HepG2 (cell line): ENCODE data around the gene GNB1. TPM values are rescaled to one million over a fixed set of nuclear protein-coding genes. Genes with fewer than 3 reads are reported as not detected.

ENCODE experiments used
- CTCF ChIP-seq: sonication (generic); formaldehyde crosslinking; IDR thresholded peaks from 2 replicates; pipeline ENCODE4 v1.5.0; 2020; ENCODE audit warnings: mild to moderate bottlenecking, missing genetic modification reagents, moderate library complexity
- E2F2 ChIP-seq: sonication (generic); formaldehyde crosslinking; IDR thresholded peaks from 2 replicates; pipeline ENCODE4 v1.4.0; 2020; ENCODE audit warnings: missing genetic modification reagents, borderline replicate concordance
- GATAD1 ChIP-seq: IDR thresholded peaks from 2 replicates; pipeline ENCODE4 v1.6.1; 2016; ENCODE audit warnings: missing genetic modification reagents, missing compliant biosample characterization
- JUN ChIP-seq: sonication (generic); formaldehyde crosslinking; IDR thresholded peaks from 2 replicates; pipeline ENCODE4 v1.4.0; 2020; ENCODE audit warnings: mild to moderate bottlenecking, missing genetic modification reagents
- NFATC3 ChIP-seq: sonication (generic); formaldehyde crosslinking; IDR thresholded peaks from 2 replicates; pipeline ENCODE4 v1.5.1; 2020; ENCODE audit warnings: mild to moderate bottlenecking, missing genetic modification reagents
- NFE2 ChIP-seq: sonication (generic); formaldehyde crosslinking; IDR thresholded peaks from 2 replicates; pipeline ENCODE4 v1.4.0; 2020; ENCODE audit warnings: missing genetic modification reagents
- NFRKB ChIP-seq: fragments of 450-650 bp; IDR thresholded peaks from 2 replicates; pipeline ENCODE4 v1.6.1; 2017
- NR2F2 ChIP-seq: IDR thresholded peaks from 2 replicates; pipeline ENCODE4 v1.6.1; 2012; ENCODE audit warnings: low read depth, inconsistent platforms, borderline replicate concordance
- PLRG1 ChIP-seq: fragments of 450-650 bp; conservative IDR thresholded peaks from 2 replicates; pipeline ENCODE4 v1.6.1; 2016
- RBAK ChIP-seq: sonication (generic); formaldehyde crosslinking; IDR thresholded peaks from 2 replicates; pipeline ENCODE4 v1.5.1; 2020; ENCODE audit warnings: mild to moderate bottlenecking, missing genetic modification reagents
- SRY ChIP-seq: sonication (generic); formaldehyde crosslinking; IDR thresholded peaks from 2 replicates; pipeline ENCODE4 v1.8.0; 2022; ENCODE audit warnings: mild to moderate bottlenecking, missing genetic modification reagents
- THYN1 ChIP-seq: sonication (generic); formaldehyde crosslinking; IDR thresholded peaks from 2 replicates; pipeline ENCODE4 v1.8.1; 2023; ENCODE audit warnings: low read depth, mild to moderate bottlenecking, moderate library complexity, missing genetic modification reagents, borderline replicate concordance
- ZFP62 ChIP-seq: sonication (generic); formaldehyde crosslinking; IDR thresholded peaks from 2 replicates; pipeline ENCODE4 v1.4.0; 2020; ENCODE audit warnings: missing genetic modification reagents
- ZNF224 ChIP-seq: sonication (generic); formaldehyde crosslinking; IDR thresholded peaks from 2 replicates; pipeline ENCODE4 v1.5.0; 2020; ENCODE audit warnings: mild to moderate bottlenecking, missing genetic modification reagents
- ZNF225 ChIP-seq: sonication (generic); formaldehyde crosslinking; IDR thresholded peaks from 2 replicates; pipeline ENCODE4 v1.4.0; 2020; ENCODE audit warnings: mild to moderate bottlenecking, missing genetic modification reagents
- polyA plus RNA-seq, 8 experiments: library from polyadenylated mRNA; depleted of rRNA in 3 of 8; stranded (reverse) in 7 of 8; unstranded in 1 of 8; fragments of >200 nt; fragmentation: Illumina TruSeq in 4 of 8; extraction: Trizol in 4 of 8; gene quantifications; 2 replicates each; pipeline versions ENCODE4 v1.2.1 to v1.2.3, GENCODE V29; 2011 to 2016; ENCODE audit warnings: low read depth in 4 of 8, missing spikeins in 1 of 8, mixed read lengths in 1 of 8; ENCODE audit not compliant: insufficient read depth in 1 of 8
- total RNA-seq, 5 experiments: library from RNA; depleted of rRNA; stranded (reverse); fragments of >200 nt; fragmentation: Illumina TruSeq; extraction: Trizol; gene quantifications; 2 replicates each; pipeline ENCODE4 v1.2.3, GENCODE V29; 2016; ENCODE audit warnings: low read depth in 1 of 5
- TF ChIP-seq, protein P1 (sequence below): sonication (generic); formaldehyde crosslinking; IDR thresholded peaks from 2 replicates; pipeline ENCODE4 v1.5.1; 2020; ENCODE audit warnings: mild to moderate bottlenecking, missing genetic modification reagents, moderate library complexity
- TF ChIP-seq, protein P2 (sequence below): sonication (generic); formaldehyde crosslinking; IDR thresholded peaks from 2 replicates; pipeline ENCODE4 v1.5.0; 2020; ENCODE audit warnings: mild to moderate bottlenecking, missing genetic modification reagents

Gene GNB1
- total and polyA plus RNA-seq, 2 of the 13 experiments (the other 11 are each of a cell fraction or from before 2014, with no cell fraction given) = 66.2 to 327 TPM

- 0 out of 2 replicates have a peak, but pooled peaks have one; percentile 15 for TF ChIP-seq ZNF224 (CRISPR knock-in tag)
- no peak for TF ChIP-seq NFRKB
- TF ChIP-seq NFE2 (CRISPR knock-in tag) = no peak
- no peak for TF ChIP-seq PLRG1
- 0 out of 2 replicates have a peak, but pooled peaks have one; percentile 21 for TF ChIP-seq ZNF225 (CRISPR knock-in tag)
- TF ChIP-seq, protein P1, sequence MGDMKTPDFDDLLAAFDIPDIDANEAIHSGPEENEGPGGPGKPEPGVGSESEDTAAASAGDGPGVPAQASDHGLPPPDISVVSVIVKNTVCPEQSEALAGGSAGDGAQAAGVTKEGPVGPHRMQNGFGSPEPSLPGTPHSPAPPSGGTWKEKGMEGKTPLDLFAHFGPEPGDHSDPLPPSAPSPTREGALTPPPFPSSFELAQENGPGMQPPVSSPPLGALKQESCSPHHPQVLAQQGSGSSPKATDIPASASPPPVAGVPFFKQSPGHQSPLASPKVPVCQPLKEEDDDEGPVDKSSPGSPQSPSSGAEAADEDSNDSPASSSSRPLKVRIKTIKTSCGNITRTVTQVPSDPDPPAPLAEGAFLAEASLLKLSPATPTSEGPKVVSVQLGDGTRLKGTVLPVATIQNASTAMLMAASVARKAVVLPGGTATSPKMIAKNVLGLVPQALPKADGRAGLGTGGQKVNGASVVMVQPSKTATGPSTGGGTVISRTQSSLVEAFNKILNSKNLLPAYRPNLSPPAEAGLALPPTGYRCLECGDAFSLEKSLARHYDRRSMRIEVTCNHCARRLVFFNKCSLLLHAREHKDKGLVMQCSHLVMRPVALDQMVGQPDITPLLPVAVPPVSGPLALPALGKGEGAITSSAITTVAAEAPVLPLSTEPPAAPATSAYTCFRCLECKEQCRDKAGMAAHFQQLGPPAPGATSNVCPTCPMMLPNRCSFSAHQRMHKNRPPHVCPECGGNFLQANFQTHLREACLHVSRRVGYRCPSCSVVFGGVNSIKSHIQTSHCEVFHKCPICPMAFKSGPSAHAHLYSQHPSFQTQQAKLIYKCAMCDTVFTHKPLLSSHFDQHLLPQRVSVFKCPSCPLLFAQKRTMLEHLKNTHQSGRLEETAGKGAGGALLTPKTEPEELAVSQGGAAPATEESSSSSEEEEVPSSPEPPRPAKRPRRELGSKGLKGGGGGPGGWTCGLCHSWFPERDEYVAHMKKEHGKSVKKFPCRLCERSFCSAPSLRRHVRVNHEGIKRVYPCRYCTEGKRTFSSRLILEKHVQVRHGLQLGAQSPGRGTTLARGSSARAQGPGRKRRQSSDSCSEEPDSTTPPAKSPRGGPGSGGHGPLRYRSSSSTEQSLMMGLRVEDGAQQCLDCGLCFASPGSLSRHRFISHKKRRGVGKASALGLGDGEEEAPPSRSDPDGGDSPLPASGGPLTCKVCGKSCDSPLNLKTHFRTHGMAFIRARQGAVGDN (CRISPR knock-in tag) = peak; percentile 22
- TF ChIP-seq ZFP62 (CRISPR knock-in tag) = no peak
- TF ChIP-seq SRY = peak; percentile 67; the same call in 1 of the 2 replicates
- TF ChIP-seq, protein P2, sequence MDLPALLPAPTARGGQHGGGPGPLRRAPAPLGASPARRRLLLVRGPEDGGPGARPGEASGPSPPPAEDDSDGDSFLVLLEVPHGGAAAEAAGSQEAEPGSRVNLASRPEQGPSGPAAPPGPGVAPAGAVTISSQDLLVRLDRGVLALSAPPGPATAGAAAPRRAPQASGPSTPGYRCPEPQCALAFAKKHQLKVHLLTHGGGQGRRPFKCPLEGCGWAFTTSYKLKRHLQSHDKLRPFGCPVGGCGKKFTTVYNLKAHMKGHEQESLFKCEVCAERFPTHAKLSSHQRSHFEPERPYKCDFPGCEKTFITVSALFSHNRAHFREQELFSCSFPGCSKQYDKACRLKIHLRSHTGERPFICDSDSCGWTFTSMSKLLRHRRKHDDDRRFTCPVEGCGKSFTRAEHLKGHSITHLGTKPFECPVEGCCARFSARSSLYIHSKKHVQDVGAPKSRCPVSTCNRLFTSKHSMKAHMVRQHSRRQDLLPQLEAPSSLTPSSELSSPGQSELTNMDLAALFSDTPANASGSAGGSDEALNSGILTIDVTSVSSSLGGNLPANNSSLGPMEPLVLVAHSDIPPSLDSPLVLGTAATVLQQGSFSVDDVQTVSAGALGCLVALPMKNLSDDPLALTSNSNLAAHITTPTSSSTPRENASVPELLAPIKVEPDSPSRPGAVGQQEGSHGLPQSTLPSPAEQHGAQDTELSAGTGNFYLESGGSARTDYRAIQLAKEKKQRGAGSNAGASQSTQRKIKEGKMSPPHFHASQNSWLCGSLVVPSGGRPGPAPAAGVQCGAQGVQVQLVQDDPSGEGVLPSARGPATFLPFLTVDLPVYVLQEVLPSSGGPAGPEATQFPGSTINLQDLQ (CRISPR knock-in tag) = 0 out of 2 replicates have a peak, but pooled peaks have one; percentile 14
- no peak for TF ChIP-seq THYN1
- no peak for TF ChIP-seq E2F2 (CRISPR knock-in tag)
- TF ChIP-seq NR2F2 = no peak
- TF ChIP-seq CTCF (CRISPR knock-in tag) = 0 out of 2 replicates have a peak, but pooled peaks have one; percentile 12
- TF ChIP-seq NFATC3 (CRISPR knock-in tag) = no peak
- TF ChIP-seq GATAD1 = no peak
- TF ChIP-seq JUN (CRISPR knock-in tag) = no peak
- no peak for TF ChIP-seq RBAK (CRISPR knock-in tag)
Measured at GRCh38 chr1:1777950-1778662, 112.8 kb downstream of the GNB1 start, which contains the start of gene NADK (continued).
